ENCODE measurements around the gene ATG5.

Gene ATG5

DNA sequence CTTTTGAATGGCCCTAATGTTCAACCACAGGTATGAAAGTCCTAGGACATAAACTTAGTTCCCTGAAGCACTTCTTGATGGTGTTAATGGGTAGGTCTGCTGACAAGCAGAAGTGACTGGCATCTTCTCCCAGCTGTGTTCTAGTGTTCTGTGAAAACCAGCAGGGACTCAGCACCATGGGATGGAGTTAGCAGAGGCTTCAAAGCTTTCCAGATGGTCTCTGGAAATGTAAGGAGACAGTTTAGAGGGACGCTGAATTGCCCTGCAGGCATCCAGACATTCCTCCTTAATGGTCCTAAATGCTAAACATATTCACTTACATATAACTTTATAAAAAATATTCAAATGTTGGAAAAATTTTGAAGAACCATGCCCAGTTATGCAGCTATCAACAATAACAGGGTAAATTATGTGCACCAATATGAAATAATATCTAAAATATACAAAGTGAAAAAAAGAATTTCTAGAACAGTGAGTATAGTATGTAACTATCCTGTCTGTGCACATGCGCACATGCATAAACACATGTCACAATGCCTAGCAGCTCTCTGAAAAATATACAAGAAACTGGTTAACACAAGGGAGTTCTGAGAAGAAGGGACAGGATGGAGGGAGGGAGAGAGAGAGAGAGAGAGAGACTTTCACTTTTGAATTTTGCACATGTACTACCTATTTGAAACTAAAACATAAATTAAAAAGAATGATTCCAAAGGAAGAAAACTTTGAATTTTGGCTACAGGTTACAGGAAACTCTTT, 152.3 kb downstream of the ATG5 start:
- no peak for DNase-seq

- DNase-seq: no peak
These were observed 155.3 kb downstream of the ATG5 start for GRCh38 chr6:106170030-106170791.

DNA sequence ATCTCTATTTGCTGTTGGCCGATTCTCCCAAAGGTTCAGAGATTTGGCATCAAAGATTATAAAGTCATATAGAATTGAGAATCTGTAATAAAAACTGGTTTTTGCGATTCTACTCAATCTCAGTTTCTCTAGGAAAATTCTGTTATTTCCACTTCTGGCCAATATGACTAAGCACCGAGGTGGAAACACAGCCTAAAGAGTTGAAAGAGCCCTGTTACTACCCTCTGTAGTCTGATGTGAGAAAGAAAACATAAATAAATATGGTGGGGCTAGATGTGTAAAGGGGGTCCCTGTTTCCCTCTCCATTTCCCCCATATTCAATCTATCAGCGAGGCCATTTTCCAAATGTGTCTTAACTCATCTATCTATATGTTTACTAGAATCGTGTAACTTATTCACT, 156.0 kb downstream of the ATG5 start:
- no peak for DNase-seq

GRCh38 chr6:106168097-106168888, 157.3 kb downstream of the ATG5 start:
- DNase-seq: no peak

DNA sequence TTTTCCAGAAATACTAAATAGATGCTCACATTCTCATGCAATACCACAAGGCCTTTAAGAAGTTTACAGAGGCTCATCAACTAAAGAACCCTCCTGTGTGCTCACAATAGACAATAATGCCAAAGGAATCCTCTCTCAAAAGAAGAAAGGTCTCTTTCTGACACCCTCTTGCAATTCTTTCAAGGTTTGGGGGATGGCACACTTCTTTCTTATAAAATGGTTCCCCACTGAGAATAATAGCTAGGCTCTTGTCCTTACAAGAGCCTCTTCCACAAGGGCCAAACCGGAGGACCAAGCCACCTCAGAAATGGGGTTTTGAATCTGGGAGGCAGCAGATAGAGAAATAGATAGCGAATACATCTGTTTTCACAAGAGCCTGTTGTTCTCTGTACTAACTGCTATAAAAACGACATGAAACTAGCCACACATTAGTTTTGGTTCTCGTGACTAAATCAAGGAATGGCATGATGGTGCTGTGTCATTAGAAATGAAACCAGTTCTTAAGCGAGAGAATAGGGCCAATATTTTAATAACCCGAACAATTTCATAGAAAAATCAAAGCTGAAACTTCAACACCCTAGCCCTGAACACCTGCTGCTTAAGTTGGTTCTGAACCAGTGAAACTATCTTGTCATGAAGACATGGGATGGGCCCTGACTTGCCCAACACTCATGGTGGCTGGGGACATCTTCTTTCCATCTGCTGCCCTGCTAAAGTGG, 158.3 kb downstream of the ATG5 start:
- no peak for DNase-seq

DNA sequence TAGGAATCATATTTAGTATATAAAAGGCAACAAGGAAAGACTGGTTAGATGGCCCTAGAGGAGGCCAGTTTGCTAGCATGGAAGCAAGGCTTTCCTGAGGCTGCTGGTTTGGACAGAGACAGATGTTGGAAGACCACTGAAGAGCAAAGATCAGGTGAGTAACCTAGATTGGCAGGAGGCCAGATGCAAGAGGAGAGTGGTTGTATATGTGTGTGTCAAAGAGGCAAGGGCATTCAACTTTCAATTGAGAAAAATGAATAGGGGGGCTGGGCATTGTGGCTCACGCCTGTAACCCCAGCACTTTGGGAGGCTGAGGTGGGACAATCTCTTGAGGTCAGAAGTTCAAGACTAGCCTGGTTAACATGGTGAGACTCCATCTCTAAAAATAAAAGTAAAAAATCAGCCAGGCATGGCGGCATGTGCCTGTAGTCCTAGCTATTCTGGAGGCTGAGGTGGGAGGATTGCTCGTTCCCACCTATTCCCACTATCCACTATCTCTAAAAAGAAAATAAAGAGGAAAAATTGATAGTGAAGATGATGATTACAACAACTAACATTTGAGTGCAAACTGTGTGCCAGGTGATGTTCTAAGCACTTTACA, 159.6 kb downstream of the ATG5 start:
- DNase-seq: no peak

- peak; percentile 77 for DNase-seq
These were observed 161.3 kb downstream of the ATG5 start for GRCh38 chr6:106163966-106164877.

DNA sequence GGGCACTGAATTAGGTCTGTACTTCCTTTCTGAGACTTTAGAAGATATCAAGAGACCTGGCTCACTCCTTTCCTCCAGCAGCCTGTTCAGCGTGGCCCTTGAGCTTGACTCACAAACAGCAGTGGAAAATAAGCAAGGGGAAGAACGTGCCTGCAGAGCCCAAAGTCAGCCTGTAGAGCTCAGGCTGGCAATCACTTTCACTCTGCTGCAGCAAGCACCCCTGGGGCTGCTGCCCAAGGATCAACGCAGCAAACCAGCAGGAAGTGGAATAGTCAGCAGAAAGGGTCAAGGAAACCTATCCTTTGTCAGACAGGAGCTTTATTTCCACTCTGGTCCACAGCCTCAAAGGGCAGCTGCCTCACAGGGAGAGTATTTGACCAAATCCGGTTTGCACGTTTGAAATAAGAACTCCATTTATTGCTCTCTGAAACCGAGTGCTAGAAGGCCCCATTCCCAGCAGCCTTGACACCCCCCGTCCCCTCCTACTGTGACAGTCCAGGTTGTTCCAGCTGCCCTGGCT, 162.1 kb downstream of the ATG5 start:
- DNase-seq: peak; percentile 58

- no peak for DNase-seq
These were observed 162.6 kb downstream of the ATG5 start for GRCh38 chr6:106162921-106163320.

DNA sequence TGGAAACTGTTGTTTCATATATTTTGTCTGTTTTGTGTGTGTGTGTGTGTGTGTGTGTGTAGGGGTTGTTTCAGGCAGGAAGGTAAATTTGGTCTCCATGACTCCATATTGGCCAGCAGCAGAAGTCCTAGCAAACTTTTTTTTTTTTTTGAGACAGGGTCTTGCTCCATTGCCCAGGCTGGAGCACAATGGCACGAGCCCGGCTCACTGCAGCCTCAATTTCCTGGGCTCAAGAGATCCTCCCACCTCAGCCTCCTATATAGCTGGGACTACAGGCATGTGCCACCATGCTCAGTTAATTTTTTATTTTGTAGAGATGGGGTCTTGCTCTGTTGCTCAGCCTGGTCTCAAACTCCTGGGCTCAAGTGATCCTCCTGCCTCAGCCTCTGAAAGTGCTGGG, 163.7 kb downstream of the ATG5 start:
- no peak for DNase-seq

GRCh38 chr6:106161311-106161874, 164.2 kb downstream of the ATG5 start:
- DNase-seq: no peak

GRCh38 chr6:106160189-106160588, 165.4 kb downstream of the ATG5 start:
- no peak for DNase-seq

GRCh38 chr6:106159531-106159940, 166.0 kb downstream of the ATG5 start:
- DNase-seq: no peak

- no peak for DNase-seq
These were observed 166.7 kb downstream of the ATG5 start for GRCh38 chr6:106158816-106159215.

DNA sequence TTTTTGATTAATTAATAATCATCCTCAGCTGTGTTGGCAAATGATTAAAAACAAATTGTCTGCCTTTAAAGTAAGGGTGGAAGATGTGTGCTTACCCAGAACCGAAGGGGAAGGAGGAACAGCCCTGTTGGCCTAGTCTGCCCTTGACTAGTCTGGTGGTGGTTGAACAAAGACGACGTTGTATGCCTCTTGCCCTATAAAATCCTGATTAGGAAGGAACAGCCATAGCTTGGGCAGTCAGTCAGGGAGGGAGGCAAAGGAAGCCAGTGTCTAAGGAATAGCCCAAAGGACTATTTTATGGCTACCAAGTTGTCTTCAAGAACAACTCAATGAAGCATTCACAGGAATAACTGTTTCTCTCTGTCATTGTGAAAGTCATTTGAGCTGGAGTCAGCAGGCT, 168.7 kb downstream of the ATG5 start:
- DNase-seq: no peak

GRCh38 chr6:106156413-106156812, 169.1 kb downstream of the ATG5 start:
- DNase-seq: no peak

GRCh38 chr6:106155219-106155830, 170.2 kb downstream of the ATG5 start:
- no peak for DNase-seq

GRCh38 chr6:106154326-106154725, 171.2 kb downstream of the ATG5 start:
- no peak for DNase-seq

- DNase-seq: no peak
These were observed 172.6 kb downstream of the ATG5 start for GRCh38 chr6:106152952-106153351.

GRCh38 chr6:106152476-106152875, 173.1 kb downstream of the ATG5 start:
- DNase-seq: peak; percentile 32
